ENCODE data around the gene GLTP.

- TF ChIP-seq CTCF (IDR thresholded peaks at IDR 0.05; ENCODE audit: low read depth, low read length, poor library complexity, severe bottlenecking), result no peak
- no peak for TF ChIP-seq EZH2phosphoT487 (IDR thresholded peaks at IDR 0.05; ENCODE audit: borderline replicate concordance, low read length)
Measured at GRCh38 chr12:109885616-109886015, 5.3 kb upstream of the GLTP start.
